HG03469 (cell line): ENCODE measurements around the gene VAMP2.

Experiments
- ATAC-seq: cut with Tn5 transposase; IDR thresholded peaks from one replicate; pipeline ENCODE4 v1.9.1; 2021; ENCODE audit warnings: mild to moderate bottlenecking, moderate library complexity, moderate number of reproducible peaks; ENCODE audit not compliant: unreplicated experiment

VAMP2 gene

GRCh38 chr17:8162233-8162996 lies at the start of gene VAMP2:
TSS of gene VAMP2 (minus strand) at chr17:8162948. CDS start at chr17:8162879, 69 bp downstream.
- ATAC-seq = no peak

DNA sequence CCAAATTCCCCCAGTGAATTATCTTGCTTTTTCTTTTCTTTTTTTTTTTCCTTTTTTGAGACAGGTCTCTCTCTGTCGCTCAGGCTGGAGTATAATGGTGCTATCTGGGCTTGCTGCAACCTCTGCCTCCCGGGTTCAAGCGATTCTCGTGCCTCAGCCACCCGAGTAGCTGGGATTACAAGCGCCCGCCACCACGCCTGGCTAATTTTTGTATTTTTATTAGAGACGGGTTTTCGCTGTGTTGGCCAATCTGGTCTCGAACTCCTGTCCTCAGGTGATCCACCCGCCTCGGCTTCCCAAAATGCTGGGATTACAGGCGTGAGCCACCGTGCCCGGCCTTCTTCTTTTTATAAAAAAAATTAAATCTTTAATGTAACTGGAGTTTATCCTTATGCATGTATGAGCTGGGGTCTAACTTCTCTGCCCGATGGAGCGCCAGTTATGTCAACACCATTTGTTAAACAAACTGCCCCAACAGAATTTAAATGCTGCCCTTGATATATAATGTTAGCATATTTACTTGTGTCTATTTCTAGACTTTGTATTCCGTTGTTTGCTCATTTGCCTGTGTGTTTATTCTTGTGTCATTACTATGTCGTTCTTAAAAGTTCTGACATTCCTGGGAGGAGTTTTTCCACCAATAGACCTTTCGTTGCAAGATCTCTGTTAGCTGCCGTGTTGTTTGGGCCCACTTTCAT lies 48.2 kb upstream of the VAMP2 start:
- no peak for ATAC-seq

DNA sequence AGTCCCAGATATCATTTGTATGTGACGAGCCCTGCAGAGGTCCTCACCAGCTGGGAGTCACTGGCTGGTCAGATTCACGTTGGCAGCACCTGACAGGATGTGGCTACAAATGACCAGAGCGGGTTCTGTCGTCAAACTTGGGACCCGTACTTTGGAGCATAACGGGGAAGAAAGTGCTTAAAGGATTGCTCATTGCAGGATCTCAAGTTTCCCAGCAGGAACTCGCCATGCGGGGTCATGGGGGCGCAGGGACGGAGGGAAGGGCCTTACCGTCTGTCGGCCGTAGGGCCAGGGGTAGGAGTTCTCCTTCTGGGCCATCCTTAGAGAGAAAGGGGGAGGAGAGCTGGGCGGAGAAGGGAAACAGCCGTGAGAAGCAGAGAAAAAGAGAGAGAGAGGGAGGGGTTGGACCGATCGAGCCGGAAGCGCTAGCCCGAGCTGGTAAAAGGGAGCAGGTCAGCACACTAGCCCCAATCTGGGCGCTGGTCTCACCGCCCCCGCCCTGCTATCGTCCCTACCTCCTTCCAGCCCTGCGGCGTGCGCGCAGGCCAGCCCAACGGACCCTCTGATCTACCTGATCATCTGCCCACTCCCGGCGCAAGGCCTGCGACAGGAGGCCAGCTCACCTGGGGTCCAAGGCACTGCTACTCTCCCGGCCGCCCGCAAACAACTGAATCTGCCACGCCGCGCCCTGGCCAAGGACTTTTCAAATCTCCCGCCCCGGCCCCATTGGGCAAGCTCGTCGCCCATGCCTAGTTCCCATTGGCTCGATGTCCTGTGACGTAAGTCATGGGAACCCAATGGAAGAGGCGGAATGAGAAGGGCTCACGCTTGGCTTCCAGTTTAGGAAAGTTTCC lies 47.4 kb upstream of the VAMP2 start, which contains the start of gene AURKB:
TSS of gene AURKB (minus strand) at position 669 of the 854 bp plus-strand sequence. CDS start at position 318, 351 bp downstream.
- peak; percentile 57 for ATAC-seq

DNA sequence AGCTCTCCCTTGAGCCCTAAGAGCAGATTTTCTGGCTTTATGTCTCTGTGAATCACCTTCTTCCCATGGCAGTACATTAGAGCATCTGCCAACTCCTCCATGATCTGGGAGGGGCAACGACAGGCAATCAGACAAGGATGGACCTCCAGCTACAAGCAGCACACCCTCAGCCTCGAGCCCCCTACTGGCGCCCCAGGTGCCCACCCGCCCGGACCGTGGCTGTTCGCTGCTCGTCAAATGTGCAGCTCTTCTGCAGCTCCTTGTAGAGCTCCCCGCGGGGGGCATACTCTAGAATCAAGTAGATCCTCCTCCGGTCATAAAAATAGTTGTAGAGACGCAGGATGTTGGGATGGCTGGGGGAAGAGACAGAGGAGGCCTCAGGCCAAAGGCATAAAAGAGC lies 43.8 kb upstream of the VAMP2 start:
- ATAC-seq = no peak

- no peak for ATAC-seq
Observed at GRCh38 chr17:8204761-8205555, 42.2 kb upstream of the VAMP2 start.

DNA sequence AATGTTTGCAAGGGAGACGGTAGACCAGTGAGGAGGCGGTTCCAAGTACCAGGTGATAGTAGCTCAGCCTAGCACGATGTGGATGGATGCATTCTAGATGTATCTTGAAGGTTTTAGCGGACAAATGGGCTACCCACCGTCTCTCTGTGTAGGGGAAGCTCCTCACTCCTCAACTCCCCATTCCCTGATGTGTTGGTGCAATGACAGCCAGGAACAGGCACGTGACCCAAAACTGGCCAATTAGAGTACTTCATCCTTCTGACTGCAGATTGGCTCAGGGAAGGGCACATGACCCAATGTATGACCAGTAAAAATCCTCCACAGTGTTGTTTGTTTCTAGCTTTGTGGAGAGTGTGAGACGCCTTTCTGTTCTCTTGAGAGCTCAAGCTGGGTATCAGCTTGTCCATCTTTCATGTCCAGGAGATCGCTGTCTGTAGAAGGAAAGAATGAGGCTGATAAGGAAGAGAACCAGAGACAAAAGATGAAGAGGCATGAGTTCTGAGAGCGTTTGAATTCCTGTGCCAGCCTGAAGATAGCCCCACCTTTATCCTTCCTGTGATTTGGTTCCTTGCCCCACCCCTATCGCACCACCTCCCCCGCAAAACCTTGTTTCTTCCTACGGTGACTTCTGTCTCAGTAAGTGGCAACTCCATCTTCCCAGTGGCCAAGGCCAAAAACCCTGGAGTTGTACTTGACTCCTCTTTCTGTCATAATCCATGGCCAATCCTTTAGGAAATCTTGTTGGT lies 29.5 kb upstream of the VAMP2 start:
- ATAC-seq = no peak

DNA sequence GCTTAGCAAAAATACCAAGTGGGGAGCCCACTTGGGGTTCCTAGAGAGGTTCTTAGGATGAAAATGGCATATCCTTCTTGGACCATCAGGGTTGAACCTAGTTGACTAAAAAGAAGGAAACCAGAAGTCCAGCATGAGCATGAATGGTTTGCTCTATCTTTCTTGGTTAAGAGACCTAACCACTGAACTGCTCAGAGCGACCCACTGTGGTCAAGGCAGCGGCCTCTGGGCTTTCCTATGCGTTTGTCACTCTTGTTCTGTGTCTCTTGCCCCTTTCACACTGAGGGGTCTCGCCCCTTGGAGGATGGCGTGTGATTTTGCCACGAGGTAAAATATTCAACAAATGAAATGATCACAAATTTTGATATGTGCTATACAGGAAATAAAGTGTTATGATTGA lies 27.8 kb upstream of the VAMP2 start:
- ATAC-seq = no peak

- peak; percentile 35 for ATAC-seq
Observed at GRCh38 chr17:8189711-8190477, 27.1 kb upstream of the VAMP2 start, which contains the start of gene BORCS6. TSS of gene BORCS6 (minus strand) at chr17:8190180. CDS start at chr17:8190140, 40 bp downstream.

- ATAC-seq = no peak
Observed at GRCh38 chr17:8189041-8189710, 26.4 kb upstream of the VAMP2 start.

GRCh38 chr17:8188263-8188839 lies 25.6 kb upstream of the VAMP2 start:
- ATAC-seq = no peak

GRCh38 chr17:8187517-8188262 lies 24.9 kb upstream of the VAMP2 start:
- no peak for ATAC-seq

DNA sequence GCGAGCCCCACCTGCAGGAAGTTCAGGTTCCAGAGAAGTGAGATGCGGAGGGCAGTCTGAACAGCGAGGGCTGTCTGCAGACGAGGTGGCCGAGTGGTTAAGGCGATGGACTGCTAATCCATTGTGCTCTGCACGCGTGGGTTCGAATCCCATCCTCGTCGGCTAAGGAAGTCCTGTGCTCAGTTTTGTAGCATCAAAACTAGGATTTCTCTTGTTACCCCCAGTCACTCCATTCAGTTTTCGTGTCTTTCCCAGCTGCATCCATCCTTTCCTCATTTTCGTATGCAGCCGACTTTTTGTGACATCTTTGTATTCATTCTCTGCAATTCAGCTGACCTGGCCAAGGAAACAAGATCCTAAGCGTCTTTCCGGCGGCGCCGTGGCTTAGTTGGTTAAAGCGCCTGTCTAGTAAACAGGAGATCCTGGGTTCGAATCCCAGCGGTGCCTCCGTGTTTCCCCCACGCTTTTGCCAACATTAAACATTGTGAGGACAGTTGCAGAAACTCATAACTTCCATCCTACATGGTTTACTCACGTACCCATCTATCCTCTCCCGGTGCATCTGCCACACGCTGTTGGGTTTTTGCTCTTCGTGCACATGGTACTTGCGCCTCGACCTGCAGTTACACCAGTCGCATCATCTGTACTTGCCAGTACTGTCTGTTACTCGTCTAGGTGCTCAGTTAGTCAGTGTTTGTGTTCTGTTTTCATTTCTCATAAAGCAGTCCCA lies 24.2 kb upstream of the VAMP2 start:
- no peak for ATAC-seq

GRCh38 chr17:8186446-8186786 lies 23.7 kb upstream of the VAMP2 start:
- no peak for ATAC-seq

GRCh38 chr17:8185582-8186445 lies 23.1 kb upstream of the VAMP2 start:
- no peak for ATAC-seq

DNA sequence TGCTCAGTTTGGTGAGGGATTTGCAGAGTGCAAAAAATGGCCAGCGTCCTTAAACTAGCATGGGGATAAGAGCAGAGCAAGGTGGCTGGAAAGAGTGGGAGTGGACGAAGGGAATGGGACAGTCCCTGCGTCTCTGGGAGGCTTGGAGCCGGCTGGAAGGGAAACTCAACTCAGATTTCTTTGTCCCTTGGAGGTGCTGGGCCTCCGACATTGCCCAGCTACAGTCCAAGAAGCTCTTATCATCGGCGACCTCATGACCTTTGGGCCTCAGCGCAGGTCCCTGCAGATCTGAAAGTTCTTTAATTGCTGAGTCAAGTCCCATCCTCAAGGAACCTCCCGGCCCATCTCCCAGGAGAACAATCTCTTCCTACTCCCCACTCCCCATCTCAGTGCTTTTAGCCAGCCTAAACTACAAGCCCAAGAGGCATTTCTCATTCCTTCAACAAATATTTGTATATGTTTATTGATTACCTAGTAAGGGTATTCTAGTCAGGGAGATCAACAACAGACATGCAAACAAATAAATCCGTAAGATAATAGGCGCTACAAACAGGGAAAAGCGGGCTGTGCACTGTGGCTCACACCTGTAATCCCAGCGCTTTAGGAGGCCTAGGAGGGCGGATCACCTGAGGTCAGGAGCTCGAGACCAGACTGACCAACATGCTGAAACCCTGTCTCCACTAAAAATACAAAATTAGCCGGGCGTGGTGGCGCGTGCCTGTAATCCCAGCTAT lies 14.4 kb upstream of the VAMP2 start:
- no peak for ATAC-seq
